RWPE2 (cell line): ENCODE measurements around the gene STAG1.

Experiments used
- ATAC-seq: fragments of 200-7000 bp; cut with Tn5 transposase; 3 replicates; pipeline ENCODE4 v1.9.1; 2021; ENCODE audit warnings: low read depth
- DNase-seq: peaks from one replicate; pipeline ENCODE4 v3.0.0-alpha.2; 2020; ENCODE audit warnings: low spot score
- H3K27ac ChIP-seq: fragments of 450-650 bp; 2 replicates; pipeline ENCODE4 v1.5.1; 2017; ENCODE audit warnings: mild to moderate bottlenecking; ENCODE audit not compliant: poor library complexity, severe bottlenecking
- H3K27me3 ChIP-seq: fragments of 250-450 bp; sonication (Bioruptor Pico); 2 replicates; pipeline ENCODE4 v1.5.1; 2021; ENCODE audit warnings: mild to moderate bottlenecking, moderate library complexity; ENCODE audit not compliant: insufficient read depth, poor library complexity, severe bottlenecking
- H3K36me3 ChIP-seq: fragments of 250-450 bp; sonication (Bioruptor Pico); 2 replicates; pipeline ENCODE4 v1.5.1; 2020; ENCODE audit warnings: low read depth, mild to moderate bottlenecking, moderate library complexity
- H3K4me1 ChIP-seq: fragments of 250-450 bp; sonication (Bioruptor Pico); 2 replicates; pipeline ENCODE4 v1.5.1; 2021; ENCODE audit warnings: mild to moderate bottlenecking, moderate library complexity; ENCODE audit not compliant: insufficient read depth, poor library complexity, severe bottlenecking
- H3K4me3 ChIP-seq: fragments of 250-450 bp; sonication (Bioruptor Pico); 2 replicates; pipeline ENCODE4 v1.5.1; 2021; ENCODE audit warnings: mild to moderate bottlenecking, moderate library complexity; ENCODE audit not compliant: severe bottlenecking
- H3K9me3 ChIP-seq: fragments of 250-450 bp; sonication (Bioruptor Pico); 2 replicates; pipeline ENCODE4 v1.5.1; 2021; ENCODE audit warnings: mild to moderate bottlenecking, moderate library complexity; ENCODE audit not compliant: severe bottlenecking
- CTCF ChIP-seq: fragments of 450-650 bp; IDR thresholded peaks from one replicate; pipeline ENCODE4 v1.5.1; 2017; ENCODE audit warnings: mild to moderate bottlenecking, moderate library complexity; ENCODE audit not compliant: poor library complexity, severe bottlenecking

Gene STAG1

GRCh38 chr3:136300444-136300843, 451.7 kb downstream of the STAG1 start:
- TF ChIP-seq CTCF: no peak
- no peaks in the 10 kb centered on the region for H3K9me3 ChIP-seq
- no peak overlapping the region for H3K27ac ChIP-seq
- no peaks in the 10 kb centered on the region for H3K4me1 ChIP-seq
- DNase-seq: no peak
- no peaks in the 10 kb centered on the region for H3K27me3 ChIP-seq
- ATAC-seq: no peak
- H3K4me3 ChIP-seq: no peak overlapping the region
- peaks cover 14% of the 10 kb centered on the region for H3K36me3 ChIP-seq

GRCh38 chr3:136297826-136298225, 454.4 kb downstream of the STAG1 start:
- H3K36me3 ChIP-seq: peaks cover 14% of the 10 kb centered on the region
- TF ChIP-seq CTCF: no peak
- ATAC-seq: no peak
- no peak overlapping the region for H3K27ac ChIP-seq
- DNase-seq: no peak
- H3K4me3 ChIP-seq: no peak overlapping the region
- H3K4me1 ChIP-seq: no peaks in the 10 kb centered on the region
- H3K9me3 ChIP-seq: no peaks in the 10 kb centered on the region
- no peaks in the 10 kb centered on the region for H3K27me3 ChIP-seq

DNA sequence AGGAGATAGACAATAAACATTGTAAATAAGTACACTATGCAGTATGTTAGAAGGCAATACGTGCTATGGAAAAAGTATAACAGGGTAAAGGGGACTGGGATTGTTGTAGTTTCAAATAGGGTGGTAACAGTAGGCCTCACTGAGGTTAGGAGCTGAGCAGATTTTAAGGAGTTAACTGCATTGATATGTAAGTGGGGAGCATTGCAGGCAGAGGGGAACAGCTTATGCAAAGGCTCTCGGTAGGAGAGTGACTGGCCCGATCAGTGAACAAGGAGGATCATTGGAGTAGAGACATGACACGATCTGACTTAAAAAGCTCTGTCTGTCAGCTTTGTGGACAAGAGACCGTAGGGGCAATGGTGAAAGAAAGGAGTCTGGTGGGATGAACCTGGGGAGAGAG, 455.2 kb downstream of the STAG1 start:
- H3K9me3 ChIP-seq: no peaks in the 10 kb centered on the region
- peaks cover 14% of the 10 kb centered on the region for H3K36me3 ChIP-seq
- ATAC-seq (no peak), DNase-seq (no peak)
- no peak for TF ChIP-seq CTCF
- no peak overlapping the region for H3K4me3 ChIP-seq
- H3K27ac ChIP-seq: no peak overlapping the region
- no peaks in the 10 kb centered on the region for H3K4me1 ChIP-seq
- H3K27me3 ChIP-seq: no peaks in the 10 kb centered on the region

- no peak overlapping the region for H3K27ac ChIP-seq
- H3K9me3 ChIP-seq: no peaks in the 10 kb centered on the region
- ATAC-seq: no peak
- no peak overlapping the region for H3K4me3 ChIP-seq
- H3K36me3 ChIP-seq: peaks cover 8% of the 10 kb centered on the region
- no peak for DNase-seq
- H3K27me3 ChIP-seq: no peaks in the 10 kb centered on the region
- no peak for TF ChIP-seq CTCF
- H3K4me1 ChIP-seq: no peaks in the 10 kb centered on the region
Observed at GRCh38 chr3:136294176-136294575, 458.0 kb downstream of the STAG1 start.

DNA sequence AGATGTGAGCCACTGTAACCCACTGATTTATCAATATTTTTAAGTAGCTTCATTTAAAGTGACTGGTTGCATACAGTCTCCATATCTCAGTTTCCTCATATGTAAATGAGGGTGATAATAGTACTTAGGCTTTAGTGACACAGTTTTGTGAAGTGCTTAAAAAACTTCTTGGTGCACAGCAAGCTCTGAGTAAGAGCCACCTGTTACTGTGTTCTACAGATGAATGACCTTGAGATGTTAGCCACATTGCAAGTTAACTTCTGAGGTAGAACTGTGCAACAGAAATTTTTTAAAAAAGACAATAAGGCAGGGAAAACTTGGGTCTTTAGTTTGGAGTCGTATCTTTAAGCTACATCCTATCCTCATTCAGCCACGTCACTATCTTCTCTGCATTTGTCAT, 458.9 kb downstream of the STAG1 start:
- Histone ChIP-seq H3K4me1 (no peaks in the 10 kb centered on the region), H3K4me3 (no peak overlapping the region), H3K9me3 (no peaks in the 10 kb centered on the region), H3K27me3 (no peaks in the 10 kb centered on the region), H3K27ac (no peak overlapping the region), H3K36me3 (peaks cover 3% of the 10 kb centered on the region; the same call in 1 of the 2 replicates)
- TF ChIP-seq CTCF: no peak
- DNase-seq (no peak), ATAC-seq (no peak)
